ENCODE data around the gene ABLIM2.

Gene ABLIM2

GRCh38 chr4:8173492-8174242 is 15.1 kb upstream of the ABLIM2 start:
- no peak for DNase-seq (ENCODE audit: low read depth in 1 of 2, low spot score in 1 of 2)
- TF ChIP-seq REST (IDR thresholded peaks at IDR 0.05; ENCODE audit: insufficient replicate concordance, low read depth) = no peak
- no peak for TF ChIP-seq CTCF (IDR thresholded peaks at IDR 0.05; ENCODE audit: insufficient read depth, low read length)
- no peak for TF ChIP-seq POLR2AphosphoS5 (IDR thresholded peaks at IDR 0.05; ENCODE audit: low read depth)
- TF ChIP-seq SPI1 (IDR thresholded peaks at IDR 0.05; ENCODE audit: borderline replicate concordance, low read depth) = no peak
- TF ChIP-seq GABPA (IDR thresholded peaks at IDR 0.05; ENCODE audit: low read depth) = no peak
- H3K27ac ChIP-seq (replicated peaks) = no peak overlapping the region
- H3K4me3 ChIP-seq (replicated peaks; ENCODE audit: insufficient read depth, low read length) = no peak overlapping the region
- H3K27me3 ChIP-seq (ENCODE audit: insufficient read depth, poor library complexity, severe bottlenecking) = peaks cover 4% of the 10 kb centered on the region

GRCh38 chr4:8171984-8172924 is 13.6 kb upstream of the ABLIM2 start:
- TF ChIP-seq REST (IDR thresholded peaks at IDR 0.05; ENCODE audit: insufficient replicate concordance, low read depth) (no peak), POLR2AphosphoS5 (IDR thresholded peaks at IDR 0.05; ENCODE audit: low read depth) (no peak), SPI1 (IDR thresholded peaks at IDR 0.05; ENCODE audit: borderline replicate concordance, low read depth) (no peak), GABPA (IDR thresholded peaks at IDR 0.05; ENCODE audit: low read depth) (no peak), CTCF (IDR thresholded peaks at IDR 0.05; ENCODE audit: insufficient read depth, low read length) (no peak)
- no peak for DNase-seq (ENCODE audit: low read depth in 1 of 2, low spot score in 1 of 2)
- Histone ChIP-seq H3K27me3 (ENCODE audit: insufficient read depth, poor library complexity, severe bottlenecking) (peaks cover 4% of the 10 kb centered on the region), H3K4me3 (replicated peaks; ENCODE audit: insufficient read depth, low read length) (no peak overlapping the region), H3K27ac (replicated peaks) (no peak overlapping the region)

- TF ChIP-seq CTCF (IDR thresholded peaks at IDR 0.05; ENCODE audit: insufficient read depth, low read length) (no peak), SPI1 (IDR thresholded peaks at IDR 0.05; ENCODE audit: borderline replicate concordance, low read depth) (no peak)
- no peak overlapping the region for H3K27ac ChIP-seq (replicated peaks)
- H3K4me3 ChIP-seq (replicated peaks; ENCODE audit: insufficient read depth, low read length) = no peak overlapping the region
- DNase-seq (ENCODE audit: low read depth in 1 of 2, low spot score in 1 of 2) = no peak
- H3K27me3 ChIP-seq (ENCODE audit: insufficient read depth, poor library complexity, severe bottlenecking) = peaks cover 4% of the 10 kb centered on the region
These were observed 12.7 kb upstream of the ABLIM2 start for GRCh38 chr4:8171266-8171665.
